NCI-H1092 (cell line): ENCODE measurements around the gene LRRC18.

ENCODE experiments used
- DNase-seq: peaks from one replicate; lab custom pipeline; 2025; lab: John Stamatoyannopoulos, UW

LRRC18 gene

DNA sequence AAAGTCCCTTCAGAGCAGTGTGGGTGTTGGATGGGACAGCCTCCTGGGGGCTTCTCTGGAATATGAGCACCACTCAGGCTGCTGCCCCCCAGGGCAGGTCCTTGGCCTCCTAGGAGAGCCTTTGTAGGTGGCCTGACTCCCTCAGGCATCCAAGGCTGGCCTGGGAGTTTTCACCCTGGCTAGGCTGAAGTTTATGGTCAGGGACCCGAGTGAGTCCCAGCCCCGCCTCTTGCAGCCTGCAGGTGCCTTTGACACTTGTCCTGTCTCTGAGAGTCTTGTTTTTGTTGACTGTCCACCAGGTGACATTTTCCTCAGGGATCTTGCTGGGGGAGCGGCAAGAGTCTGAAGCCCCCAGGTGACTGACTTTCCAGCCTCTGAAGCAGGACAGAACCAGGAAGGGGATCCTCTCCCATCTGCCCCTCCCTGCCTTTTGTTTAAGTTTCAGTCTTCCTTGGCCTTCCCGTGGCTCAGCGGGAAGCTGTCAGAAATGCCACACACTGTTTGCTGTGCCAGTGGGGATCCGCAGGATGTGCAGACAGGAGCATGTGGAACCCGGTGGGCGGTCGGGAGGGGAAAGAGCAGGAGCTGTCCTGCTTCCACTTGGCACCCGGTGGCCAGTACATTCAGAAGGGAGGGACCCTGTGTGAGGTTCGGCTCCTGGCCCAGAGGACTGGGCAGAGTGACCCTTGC lies 59.5 kb downstream of the LRRC18 start:
- DNase-seq = no peak

DNA sequence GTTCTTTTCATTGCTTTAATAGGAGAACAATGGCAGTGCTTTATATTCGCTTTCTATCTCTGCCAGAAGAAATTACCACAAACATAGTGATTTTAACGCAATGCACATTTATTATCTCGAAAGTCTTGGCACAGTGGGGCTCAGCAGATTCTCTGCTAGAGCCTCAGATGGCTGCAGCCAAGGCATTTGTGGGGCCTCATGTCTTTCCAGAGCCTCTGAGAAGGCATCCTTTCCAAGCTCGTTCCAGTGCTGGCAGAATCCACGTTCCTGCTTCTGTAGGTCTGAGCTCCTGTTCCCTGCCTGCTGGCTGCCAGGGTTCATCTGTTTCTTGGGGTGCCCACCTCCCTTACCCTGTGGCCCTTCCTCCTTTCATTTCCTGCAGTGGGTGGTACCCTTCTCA lies 60.2 kb downstream of the LRRC18 start:
- no peak for DNase-seq

DNA sequence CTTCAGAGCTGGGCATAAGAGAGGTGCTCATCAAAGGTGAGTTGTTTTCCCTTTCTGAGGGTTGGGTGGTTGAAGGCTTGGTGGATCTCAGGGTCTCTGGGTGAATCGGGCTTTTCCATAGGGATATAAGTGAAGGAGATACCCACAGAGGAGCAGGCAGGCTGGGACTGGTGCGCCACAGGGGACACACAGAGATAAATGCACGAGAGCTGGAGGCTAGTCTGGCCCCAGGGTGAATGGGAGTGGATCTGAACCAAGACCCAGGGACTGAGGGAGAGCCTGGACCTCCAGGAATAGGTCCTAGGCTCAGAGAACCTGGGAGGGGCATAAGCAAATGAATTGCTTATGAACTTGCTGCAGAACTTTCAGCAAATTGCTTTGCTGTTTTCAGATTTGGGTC lies 61.5 kb downstream of the LRRC18 start:
- DNase-seq = no peak

GRCh38 chr10:48872234-48872633 lies 67.4 kb downstream of the LRRC18 start:
- DNase-seq = no peak
